CD4-positive, alpha-beta T cell (primary cell): Measurements from ENCODE around the gene CD300LG. TPM values are rescaled to one million over a fixed set of nuclear protein-coding genes. Genes with fewer than 3 reads are reported as not detected.
"Not testable (repeated sequence)": the region's sequence is repeated elsewhere in the genome, so short reads cannot be mapped to it uniquely, and the experiment has no call there.

Source experiments
- ATAC-seq: fragments of 200-7000 bp; cut with Tn5 transposase; one replicate; pipeline ENCODE4 v1.10.0; 2022; ENCODE audit warnings: mild to moderate bottlenecking; ENCODE audit not compliant: poor library complexity
- CTCF ChIA-PET: fragments of 350-600 bp; sonication (Branson Sonifier 250); formaldehyde crosslinking; loops from one replicate; lab custom pipeline; 2021; ENCODE audit warnings: antibody characterized with exemption, inconsistent platforms; lab: Charles Lee
- POLR2A ChIA-PET: fragments of 350-600 bp; sonication (Branson Sonifier 250); formaldehyde crosslinking; loops from one replicate; lab custom pipeline; 2021; ENCODE audit warnings: antibody characterized with exemption, inconsistent platforms; lab: Charles Lee
- DNase-seq, 14 experiments: peaks; one replicate each; pipeline ENCODE4 v3.0.0-alpha.2; 2013 to 2020; ENCODE audit warnings: mixed read lengths in 2 of 14
- H3K27ac ChIP-seq, 2 donors: one replicate each; pipeline versions ENCODE4 v1.5.1 to v1.7.0; 2013; ENCODE audit warnings: low read length in 2 of 2, low read depth in 1 of 2, mild to moderate bottlenecking in 1 of 2
- H3K27me3 ChIP-seq, 2 experiments: 1 replicate in 1 of 2; 2 replicates in 1 of 2; pipeline versions ENCODE4 v1.6.1 to v1.7.0; 2013; ENCODE audit warnings: low read length in 2 of 2, control low read depth in 1 of 2, mild to moderate bottlenecking in 1 of 2, moderate library complexity in 1 of 2; ENCODE audit not compliant: insufficient read depth in 2 of 2, control insufficient read depth in 1 of 2
- H3K36me3 ChIP-seq: one replicate; pipeline ENCODE4 v1.6.1; 2013; ENCODE audit warnings: low read length, control low read depth; ENCODE audit not compliant: insufficient read depth
- H3K4me1 ChIP-seq: one replicate; pipeline ENCODE4 v1.6.1; 2013; ENCODE audit warnings: low read length, control low read depth; ENCODE audit not compliant: insufficient read depth
- H3K4me3 ChIP-seq: one replicate; pipeline ENCODE4 v1.5.1; 2013; ENCODE audit warnings: mild to moderate bottlenecking, low read length, moderate library complexity
- H3K9me3 ChIP-seq, 2 experiments: 1 replicate in 1 of 2; 2 replicates in 1 of 2; pipeline versions ENCODE4 v1.6.1 to v1.7.0; 2013; ENCODE audit warnings: low read length in 2 of 2, mild to moderate bottlenecking in 2 of 2, control low read depth in 1 of 2, moderate library complexity in 1 of 2; ENCODE audit not compliant: control insufficient read depth in 1 of 2, insufficient read depth in 1 of 2
- H3K27ac Mint-ChIP-seq: one replicate; pipeline ENCODE4 v1.8.0; 2020; ENCODE audit warnings: mixed read lengths
- H3K27me3 Mint-ChIP-seq: one replicate; pipeline ENCODE4 v1.8.0; 2021; ENCODE audit warnings: mixed read lengths
- H3K36me3 Mint-ChIP-seq: one replicate; pipeline ENCODE4 v1.8.0; 2021; ENCODE audit warnings: low read depth, mixed read lengths
- H3K4me1 Mint-ChIP-seq: one replicate; pipeline ENCODE4 v1.8.0; 2021; ENCODE audit warnings: low read depth, mixed read lengths
- H3K4me3 Mint-ChIP-seq: one replicate; pipeline ENCODE4 v1.8.0; 2020; ENCODE audit warnings: mild to moderate bottlenecking, mixed read lengths
- H3K9me3 Mint-ChIP-seq: one replicate; pipeline ENCODE4 v1.8.0; 2020; ENCODE audit warnings: mixed read lengths
- CTCF ChIP-seq: fragments of 200-600 bp; IDR thresholded peaks from one replicate; pipeline ENCODE4 v1.8.0; 2022; ENCODE audit warnings: antibody characterized with exemption, mild to moderate bottlenecking
- intact Hi-C, 2 experiments: fragments of 100-400 bp; cut with DNase I in 1 of 2; cut with micrococcal nuclease in 1 of 2; formaldehyde crosslinking; loops; one replicate each; pipeline versions ENCODE4 v1.15.1 to v1.9.0; 2023 to 2025; cut with DNase I, micrococcal nuclease
- polyA plus RNA-seq, 2 donors: library from polyadenylated mRNA; unstranded; fragments of 120-200 nt; gene quantifications; one replicate each; pipeline ENCODE4 v1.2.1, GENCODE V29; 2013
- total RNA-seq, 174 experiments: library from RNA in 2 of 174; stranded (reverse) in 2 of 174; gene quantifications; one replicate each; pipeline ENCODE4 v1.2.3 and lab custom pipeline; 2021 to 2026

The CD300LG gene, protein sequence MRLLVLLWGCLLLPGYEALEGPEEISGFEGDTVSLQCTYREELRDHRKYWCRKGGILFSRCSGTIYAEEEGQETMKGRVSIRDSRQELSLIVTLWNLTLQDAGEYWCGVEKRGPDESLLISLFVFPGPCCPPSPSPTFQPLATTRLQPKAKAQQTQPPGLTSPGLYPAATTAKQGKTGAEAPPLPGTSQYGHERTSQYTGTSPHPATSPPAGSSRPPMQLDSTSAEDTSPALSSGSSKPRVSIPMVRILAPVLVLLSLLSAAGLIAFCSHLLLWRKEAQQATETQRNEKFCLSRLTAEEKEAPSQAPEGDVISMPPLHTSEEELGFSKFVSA
- total RNA-seq (not detected), total RNA-seq (lab: John Stamatoyannopoulos, UW) (0 to 0.13 (median 0) reads per million in 172 experiments)
- 0.03 TPM for polyA plus RNA-seq (2013, experiment 1 of 2)
- 0.05 TPM for polyA plus RNA-seq (2013, experiment 2 of 2)

GRCh38 chr17:43846963-43847371 is at the start of gene CD300LG:
CD300LG (plus strand) TSS chr17:43847176; CDS start chr17:43847217, 41 bp downstream.
- TF ChIP-seq CTCF = no peak
- POLR2A ChIA-PET = interaction anchor here (1.4 kb wide), 1 partner anchor 68 kb away, joined by 3 read pairs; the partner anchor contains the start of gene DUSP3
- Mint-ChIP-seq H3K4me1 (no peaks in the 10 kb centered on the region), H3K27me3 (peaks cover 44% of the 10 kb centered on the region), H3K4me3 (no peak within 1 kb of the TSS), H3K27ac (no peak within 1 kb of the TSS), H3K36me3 (no peaks in the 10 kb centered on the region), H3K9me3 (no peaks in the 10 kb centered on the region)
- intact Hi-C loops = loop anchor here (5.0 kb wide), 2 partner anchors 150 to 155 kb away; no protein-coding TSS in a partner anchor
- ATAC-seq = no peak
- DNase-seq = peak in 1 of 14 experiments; percentile 17
- Histone ChIP-seq H3K4me3 (no peak within 1 kb of the TSS), H3K27ac (no peak within 1 kb of the TSS), H3K9me3 (no peaks in the 10 kb centered on the region), H3K27me3 (peaks cover 0 to 7% of the 10 kb centered on the region in 2 experiments), H3K36me3 (no peaks in the 10 kb centered on the region), H3K4me1 (no peaks in the 10 kb centered on the region)
- CTCF ChIA-PET = interaction anchor here (0.9 to 1.5 kb wide), 12 partner anchors 10 to 270 kb away, joined by 3 to 6 read pairs (median 4); partner anchors contain the start of gene DUSP3

DNA sequence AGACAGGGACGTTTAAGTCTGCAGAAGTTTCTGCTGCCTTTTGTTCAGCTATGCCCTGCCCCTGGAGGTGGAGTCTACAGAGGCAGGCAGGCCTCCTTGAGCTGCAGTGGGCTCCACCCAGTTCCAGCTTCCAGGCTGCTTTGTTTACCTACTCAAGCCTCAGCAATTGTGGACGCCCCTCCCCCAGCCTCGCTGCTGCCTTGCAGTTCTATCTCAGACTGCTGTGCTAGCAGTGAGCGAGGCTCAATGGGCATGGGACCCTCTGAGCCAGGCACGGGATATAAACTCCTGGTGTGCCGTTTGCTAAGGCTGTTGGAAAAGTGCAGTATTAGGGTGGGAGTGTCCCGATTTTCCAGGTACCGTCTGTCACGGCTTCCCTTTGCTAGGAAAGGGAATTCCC is 49.0 kb upstream of the CD300LG start:
- H3K36me3 ChIP-seq, DNase-seq, POLR2A ChIA-PET, ATAC-seq, H3K4me3 Mint-ChIP-seq, H3K9me3 Mint-ChIP-seq, H3K4me1 ChIP-seq, H3K27ac Mint-ChIP-seq, H3K36me3 Mint-ChIP-seq, CTCF ChIA-PET, H3K27ac ChIP-seq, H3K9me3 ChIP-seq, H3K4me3 ChIP-seq, H3K4me1 Mint-ChIP-seq, H3K27me3 ChIP-seq, intact Hi-C loops: not testable (repeated sequence)
- H3K27me3 Mint-ChIP-seq = peaks cover 54% of the 10 kb centered on the region

DNA sequence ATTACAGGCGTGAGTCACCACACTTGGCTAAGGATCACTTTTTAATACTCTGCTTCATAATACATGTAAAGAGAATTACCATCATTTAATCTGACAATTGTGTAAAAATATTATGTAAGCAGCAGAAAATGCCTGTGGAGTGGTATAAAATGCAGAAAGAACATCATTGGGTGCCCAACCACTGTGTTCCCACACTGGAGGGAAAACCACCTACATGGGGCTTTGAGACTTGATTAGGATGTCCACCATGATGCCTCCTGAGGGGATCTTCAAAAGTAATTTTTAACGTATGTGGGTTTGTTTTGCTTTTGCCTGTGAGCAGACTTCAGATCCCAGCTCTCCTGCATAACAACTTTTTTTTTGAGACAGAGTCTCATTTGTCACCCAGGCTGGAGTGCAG is 47.9 kb upstream of the CD300LG start:
- H3K4me1 ChIP-seq = no peaks in the 10 kb centered on the region
- H3K4me1 Mint-ChIP-seq = no peaks in the 10 kb centered on the region
- no peak for ATAC-seq
- H3K9me3 Mint-ChIP-seq = no peaks in the 10 kb centered on the region
- intact Hi-C loops = no loop called here
- TF ChIP-seq CTCF = no peak
- H3K27me3 Mint-ChIP-seq = peaks cover 54% of the 10 kb centered on the region
- no peak for DNase-seq
- ChIA-PET CTCF (no interaction called here), POLR2A (no interaction called here)
- H3K36me3 ChIP-seq = no peaks in the 10 kb centered on the region
- H3K27me3 ChIP-seq = peaks cover 4 to 10% of the 10 kb centered on the region in 2 experiments
- no peaks in the 10 kb centered on the region for H3K36me3 Mint-ChIP-seq
- H3K4me3 ChIP-seq = no peak overlapping the region
- H3K4me3 Mint-ChIP-seq = no peak overlapping the region
- no peak overlapping the region for H3K27ac Mint-ChIP-seq
- no peak overlapping the region for H3K27ac ChIP-seq
- no peaks in the 10 kb centered on the region for H3K9me3 ChIP-seq
